ENCODE measurements around the gene LTBP1.

The LTBP1 gene

GRCh38 chr2:32940316-32940997 is 6.3 kb upstream of the LTBP1 start:
- POLR2A ChIA-PET (ENCODE audit: low non-redundant PET) = no interaction called here
- TF ChIP-seq CTCF (conservative IDR thresholded peaks at IDR 0.05; ENCODE audit: low read depth) = no peak
- no peak for DNase-seq (ENCODE audit: low spot score)
- H3K27ac ChIP-seq = no peak overlapping the region
- CTCF ChIA-PET = no interaction called here

DNA sequence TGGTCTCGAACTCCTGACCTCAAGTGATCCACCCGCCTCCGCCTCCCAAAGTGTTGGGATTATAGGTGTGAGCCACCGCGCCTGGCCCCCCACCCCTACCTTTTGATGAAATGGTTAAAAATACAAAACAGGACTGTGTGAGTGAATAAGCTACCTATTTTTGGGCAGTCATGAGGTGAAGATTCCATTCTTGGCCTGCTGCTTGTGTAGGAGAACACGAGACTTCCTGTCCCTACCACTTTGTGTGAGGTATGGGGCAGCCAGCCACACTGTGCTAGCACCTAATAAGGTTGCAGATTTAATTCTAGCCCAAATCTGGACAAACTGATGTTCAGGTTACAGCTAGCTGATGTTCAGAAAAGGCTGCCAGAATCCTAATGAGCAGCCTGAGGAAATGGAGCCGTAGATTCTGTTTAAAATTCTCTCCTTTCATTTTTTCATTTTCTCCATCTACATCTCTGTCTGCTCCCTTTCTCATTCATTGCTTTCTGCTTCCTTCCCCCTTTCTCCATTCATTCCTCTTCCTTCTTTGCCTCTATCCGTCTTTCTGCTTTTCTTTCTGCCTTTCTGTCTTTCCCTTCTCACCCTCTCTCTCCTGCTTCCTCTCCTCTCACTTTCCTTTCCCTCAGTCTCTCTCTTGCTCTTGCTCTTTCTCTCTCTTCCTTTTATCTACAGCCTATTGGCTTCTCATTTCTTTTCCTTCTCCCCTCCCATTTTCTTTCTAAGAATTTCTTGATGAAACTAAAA is 4.6 kb upstream of the LTBP1 start:
- POLR2A ChIA-PET (ENCODE audit: low non-redundant PET) = no interaction called here
- no peak for TF ChIP-seq CTCF (conservative IDR thresholded peaks at IDR 0.05; ENCODE audit: low read depth)
- CTCF ChIA-PET = interaction anchor here (0.9 kb wide), 1 partner anchor 637 kb away, joined by 3 read pairs; no protein-coding TSS in a partner anchor
- no peak for DNase-seq (ENCODE audit: low spot score)
- H3K27ac ChIP-seq = no peak overlapping the region

GRCh38 chr2:32942793-32943485 is 3.8 kb upstream of the LTBP1 start:
- no peak for DNase-seq (ENCODE audit: low spot score)
- no peak overlapping the region for H3K27ac ChIP-seq
- ChIA-PET POLR2A (ENCODE audit: low non-redundant PET) (no interaction called here), CTCF (interaction anchor here (0.9 kb wide), 1 partner anchor 636 kb away, joined by 3 read pairs; no protein-coding TSS in a partner anchor)
- no peak for TF ChIP-seq CTCF (conservative IDR thresholded peaks at IDR 0.05; ENCODE audit: low read depth)

DNA sequence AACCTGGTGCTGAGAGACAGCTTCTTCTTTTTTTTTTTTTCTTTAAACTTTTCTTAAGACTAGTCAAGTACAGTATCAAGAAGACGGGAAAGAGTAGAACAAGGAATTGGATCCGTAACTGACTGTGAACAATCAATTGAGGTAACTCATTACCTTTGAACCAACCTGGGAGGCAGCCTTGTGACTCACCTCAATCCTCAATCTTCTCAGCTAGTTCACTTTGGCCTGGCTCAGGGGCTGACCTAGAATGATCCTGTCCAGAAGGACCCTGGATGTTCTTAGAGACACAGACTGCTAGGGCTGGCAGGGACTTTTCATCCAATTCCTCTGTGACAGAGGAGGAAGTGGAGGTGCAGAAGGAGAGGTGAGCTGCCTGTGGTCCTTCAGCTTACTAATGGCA is 1.5 kb upstream of the LTBP1 start:
- no peak for TF ChIP-seq CTCF (conservative IDR thresholded peaks at IDR 0.05; ENCODE audit: low read depth)
- ChIA-PET CTCF (interaction anchor here (0.6 to 1.5 kb wide), 4 partner anchors 43 to 90 kb away, joined by 3 to 4 read pairs (median 4); no protein-coding TSS in a partner anchor), POLR2A (ENCODE audit: low non-redundant PET) (no interaction called here)
- DNase-seq (ENCODE audit: low spot score) = no peak
- no peak overlapping the region for H3K27ac ChIP-seq

DNA sequence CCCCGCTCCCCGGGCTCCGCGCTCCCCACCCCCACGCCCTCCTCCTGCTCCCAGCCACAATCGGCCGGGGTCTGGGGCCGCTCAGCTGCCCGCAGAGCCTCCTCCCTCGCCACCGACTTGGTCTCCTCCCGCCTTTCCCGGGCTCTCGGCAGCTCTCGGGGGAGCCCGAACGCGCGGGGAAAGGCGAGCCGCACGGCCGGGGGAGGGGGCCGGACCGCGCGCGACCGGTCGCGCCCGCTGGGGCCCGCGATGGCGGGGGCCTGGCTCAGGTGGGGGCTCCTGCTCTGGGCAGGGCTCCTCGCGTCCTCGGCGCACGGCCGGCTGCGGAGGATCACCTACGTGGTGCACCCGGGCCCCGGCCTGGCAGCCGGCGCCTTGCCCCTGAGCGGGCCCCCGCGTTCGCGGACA is 327 bp downstream of the LTBP1 start:
- DNase-seq (ENCODE audit: low spot score) = peak; percentile 19
- CTCF ChIA-PET = interaction anchor here (0.6 kb wide), 1 partner anchor 420 kb away, joined by 4 read pairs; no protein-coding TSS in a partner anchor
- H3K27ac ChIP-seq = peak overlapping the region; percentile 62
- TF ChIP-seq CTCF (conservative IDR thresholded peaks at IDR 0.05; ENCODE audit: low read depth) = no peak
- POLR2A ChIA-PET (ENCODE audit: low non-redundant PET) = no interaction called here

DNA sequence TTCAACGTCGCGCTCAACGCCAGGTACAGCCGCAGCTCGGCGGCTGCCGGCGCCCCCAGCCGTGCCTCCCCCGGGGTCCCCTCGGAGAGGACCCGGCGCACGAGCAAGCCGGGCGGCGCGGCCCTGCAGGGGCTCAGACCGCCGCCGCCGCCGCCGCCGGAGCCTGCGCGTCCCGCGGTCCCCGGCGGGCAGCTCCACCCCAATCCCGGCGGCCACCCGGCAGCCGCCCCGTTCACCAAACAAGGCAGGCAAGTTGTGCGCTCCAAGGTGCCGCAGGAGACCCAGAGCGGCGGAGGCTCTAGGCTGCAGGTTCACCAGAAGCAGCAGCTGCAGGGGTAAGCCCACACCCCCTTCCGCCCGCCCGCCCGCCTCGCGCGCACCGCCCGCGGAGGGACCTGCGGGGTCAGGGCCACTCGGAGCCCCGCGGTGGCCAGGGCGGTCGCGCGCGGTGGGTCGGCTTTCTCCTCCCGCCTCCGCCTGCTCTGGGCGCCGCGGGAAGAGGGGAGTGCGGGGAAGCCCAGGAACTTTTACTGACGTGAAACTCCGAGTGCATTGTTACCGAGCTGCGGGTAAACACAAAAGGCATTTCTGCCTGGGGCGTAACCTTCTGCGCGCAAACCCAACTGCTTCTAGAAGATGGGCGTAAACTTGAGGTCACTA is 861 bp downstream of the LTBP1 start:
- TF ChIP-seq CTCF (conservative IDR thresholded peaks at IDR 0.05; ENCODE audit: low read depth) = no peak
- peak; percentile 44 for DNase-seq (ENCODE audit: low spot score)
- CTCF ChIA-PET = interaction anchor here (0.6 to 1.0 kb wide), 3 partner anchors 85 to 419 kb away, joined by 3 to 4 read pairs (median 3); no protein-coding TSS in a partner anchor
- POLR2A ChIA-PET (ENCODE audit: low non-redundant PET) = no interaction called here
- H3K27ac ChIP-seq = peak overlapping the region; percentile 62

Data from RWPE1 (cell line).